GM21723 (cell line): ENCODE data around the gene NKX2-8.
"Not testable (repeated sequence)": the region's sequence is repeated elsewhere in the genome, so short reads cannot be mapped to it uniquely, and the experiment has no call there.

Experiments used
- ATAC-seq: cut with Tn5 transposase; IDR thresholded peaks from one replicate; pipeline ENCODE4 v1.9.1; 2021; ENCODE audit warnings: mild to moderate bottlenecking, moderate library complexity; ENCODE audit not compliant: unreplicated experiment

Gene NKX2-8

DNA sequence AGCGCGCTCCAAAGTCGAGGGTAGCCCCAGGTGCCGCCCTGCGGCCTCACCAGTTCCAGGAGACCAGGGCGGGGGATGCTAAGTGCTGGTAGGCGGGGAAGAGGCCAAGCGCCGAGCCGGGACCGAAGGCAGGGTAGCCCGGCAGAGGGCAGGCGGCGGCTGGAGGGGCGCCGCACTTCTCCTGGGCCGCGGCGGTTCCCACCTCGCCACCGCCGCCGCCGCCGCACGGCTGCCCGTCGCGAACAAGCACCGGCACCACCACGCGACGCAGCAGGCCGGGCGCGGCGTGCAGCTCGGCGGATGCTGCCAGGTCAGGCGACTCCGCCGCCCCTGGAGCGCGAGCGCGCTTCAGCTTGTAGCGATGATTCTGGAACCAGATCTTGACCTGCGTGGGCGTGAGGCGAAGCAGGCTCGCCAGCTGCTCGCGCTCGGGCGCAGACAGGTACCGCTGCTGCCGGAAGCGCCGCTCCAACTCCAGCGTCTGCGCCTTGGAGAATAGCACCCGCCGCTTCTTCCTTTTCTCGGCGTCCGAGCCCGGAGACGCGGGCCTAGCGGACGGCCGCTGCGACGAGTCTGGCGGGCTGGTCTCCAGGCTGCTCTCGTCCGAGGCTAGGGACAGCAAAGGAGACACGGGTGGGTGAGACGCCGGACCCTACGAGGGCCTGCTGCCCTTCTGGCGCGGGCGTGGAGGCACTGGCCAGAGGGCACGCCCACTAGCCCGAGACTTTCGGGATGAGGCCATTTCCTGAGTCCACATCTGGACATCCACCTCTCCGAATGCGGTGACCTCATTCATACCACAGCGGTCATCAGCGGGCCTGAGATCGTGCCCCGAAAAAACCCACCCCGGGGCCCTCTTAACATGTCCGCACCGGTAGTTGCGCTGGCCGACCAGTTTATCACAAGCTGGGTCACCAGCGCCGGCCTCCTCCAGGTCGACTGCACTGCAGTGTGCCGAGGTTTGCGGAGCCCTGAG, 1.3 kb downstream of the NKX2-8 start:
- no peak for ATAC-seq

GRCh38 chr14:36580141-36580855, 2.1 kb downstream of the NKX2-8 start:
- ATAC-seq = no peak

GRCh38 chr14:36579573-36580140, 2.8 kb downstream of the NKX2-8 start:
- ATAC-seq = no peak

DNA sequence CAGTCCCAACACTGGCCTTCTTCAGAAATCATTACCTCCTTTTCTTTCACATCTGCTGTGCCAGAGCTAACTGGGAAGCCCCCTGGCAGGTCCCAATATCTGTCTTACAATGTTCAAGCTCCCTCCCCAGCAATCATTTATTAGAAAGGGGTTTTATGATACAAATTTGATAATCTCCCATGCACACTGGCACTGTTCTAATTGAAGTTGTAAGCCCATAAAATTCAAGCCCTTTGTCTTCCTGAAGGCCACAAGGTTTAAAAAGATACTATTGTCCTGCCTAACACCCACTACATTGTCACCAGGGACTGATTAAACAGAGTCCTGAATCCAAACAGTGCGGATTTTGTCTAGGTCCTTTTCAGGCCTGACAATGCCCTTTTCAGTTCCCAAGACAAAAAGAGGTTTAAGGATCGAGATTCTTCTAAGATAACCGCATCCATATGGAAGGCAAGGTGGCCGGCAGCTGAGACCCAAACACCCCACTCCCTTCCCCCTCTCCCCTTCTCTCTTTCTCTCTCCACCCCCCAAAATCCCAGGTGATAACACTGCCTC, 3.3 kb downstream of the NKX2-8 start:
- ATAC-seq = no peak

DNA sequence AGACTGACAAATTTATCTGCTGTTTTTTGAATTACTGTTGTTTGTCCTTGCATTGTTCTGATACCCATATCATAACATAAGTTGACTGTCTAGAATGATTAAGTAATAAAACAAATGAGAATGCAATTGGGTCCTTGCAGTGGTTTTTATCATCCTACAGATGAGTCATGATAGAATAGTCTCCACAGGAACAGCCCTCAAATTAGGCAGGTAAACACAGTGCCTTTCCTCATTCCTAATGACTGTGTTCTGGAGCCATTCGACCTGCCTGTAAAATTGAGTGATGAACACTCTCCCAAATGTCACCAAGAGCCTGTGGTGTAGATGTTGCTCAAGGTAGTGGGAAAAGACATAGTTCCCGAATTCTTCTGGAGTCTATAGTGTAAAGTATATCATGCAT, 12.3 kb downstream of the NKX2-8 start:
- ATAC-seq = no peak

- ATAC-seq = no peak
Observed at GRCh38 chr14:36556811-36557433, 25.5 kb downstream of the NKX2-8 start.

DNA sequence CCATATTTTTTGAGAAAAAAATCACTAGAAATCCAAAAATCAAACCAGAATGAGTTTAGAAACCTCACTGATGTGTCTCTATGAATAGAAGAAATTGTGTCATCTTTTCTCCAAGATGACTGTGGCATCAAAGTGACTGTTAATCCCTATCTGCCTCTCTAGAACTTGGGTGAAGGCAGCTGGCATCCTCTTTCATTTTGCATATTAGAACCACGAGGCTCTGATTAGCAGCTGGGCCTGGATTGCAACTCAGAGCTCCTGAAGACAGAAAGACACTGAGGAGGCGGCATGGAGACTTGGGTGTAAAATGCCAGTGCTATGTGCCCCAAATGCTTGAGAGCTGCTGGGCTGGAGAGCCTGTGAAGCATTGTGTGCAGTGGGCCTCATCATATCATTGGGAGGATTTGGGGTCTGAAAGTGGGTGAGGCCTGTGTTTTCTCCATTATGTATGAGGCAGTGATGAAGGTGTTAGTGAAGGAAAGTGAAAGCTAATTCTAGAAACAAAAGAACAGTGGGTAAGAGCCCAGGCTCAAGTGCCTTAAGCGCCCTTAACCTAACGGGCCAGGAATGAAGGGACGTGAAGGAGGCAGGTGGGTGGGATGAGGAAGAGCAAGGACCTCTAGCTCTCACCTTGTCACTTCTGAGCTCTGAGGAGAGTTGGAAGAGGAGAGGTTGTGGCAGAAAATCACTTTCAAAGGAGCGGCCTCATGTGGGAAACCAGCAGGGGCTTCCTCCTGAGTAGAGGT, 26.2 kb downstream of the NKX2-8 start:
- ATAC-seq = no peak

DNA sequence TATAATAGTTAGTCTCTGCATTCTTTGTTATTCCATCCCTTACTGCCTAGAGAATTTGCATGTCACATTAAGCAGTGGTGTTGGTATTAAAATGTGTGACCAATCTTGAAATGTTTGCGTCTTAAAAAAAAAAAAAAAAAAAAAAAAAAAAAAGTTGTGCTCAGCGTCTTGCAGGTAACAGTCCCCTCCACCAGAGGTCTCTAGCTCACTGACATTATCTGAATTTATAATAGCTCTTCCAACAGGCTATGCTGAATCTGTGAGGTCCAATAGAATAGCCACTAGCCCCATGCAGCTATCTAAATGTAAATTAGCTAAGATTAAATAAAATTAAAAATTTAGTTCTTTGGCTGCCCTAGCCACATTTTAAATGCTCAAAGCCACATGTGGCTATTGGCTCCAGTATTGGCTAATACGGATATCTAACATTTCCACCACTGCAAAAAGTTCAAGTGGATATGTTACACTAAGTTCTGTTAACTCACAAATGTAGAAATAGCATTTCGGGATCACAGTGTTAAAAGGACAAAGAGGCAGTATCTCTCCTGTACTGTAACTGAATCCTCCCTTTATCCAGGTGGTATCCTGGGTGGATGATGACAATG, 28.7 kb downstream of the NKX2-8 start:
- ATAC-seq = no peak

DNA sequence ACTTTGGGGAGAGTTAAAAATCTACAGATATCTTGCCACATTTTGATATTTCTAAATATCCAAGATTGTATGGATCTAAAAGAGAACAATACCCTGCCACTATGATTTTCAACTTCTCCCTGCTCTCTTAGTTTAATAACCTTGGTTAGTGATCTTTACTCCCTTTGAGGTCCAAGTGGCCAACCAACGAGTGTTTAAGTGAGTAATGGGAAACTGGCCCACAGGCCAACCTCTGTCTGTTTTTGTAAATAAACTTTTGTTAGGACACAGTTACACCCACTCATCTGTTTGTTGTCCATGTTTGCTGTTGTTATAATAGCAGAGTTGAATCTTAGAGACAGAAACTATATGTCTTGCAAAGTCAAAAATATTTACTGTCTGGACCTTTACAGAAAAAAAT, 31.5 kb downstream of the NKX2-8 start:
- no peak for ATAC-seq

- not testable (repeated sequence) for ATAC-seq
Observed at GRCh38 chr14:36544280-36544679, 38.1 kb downstream of the NKX2-8 start.

DNA sequence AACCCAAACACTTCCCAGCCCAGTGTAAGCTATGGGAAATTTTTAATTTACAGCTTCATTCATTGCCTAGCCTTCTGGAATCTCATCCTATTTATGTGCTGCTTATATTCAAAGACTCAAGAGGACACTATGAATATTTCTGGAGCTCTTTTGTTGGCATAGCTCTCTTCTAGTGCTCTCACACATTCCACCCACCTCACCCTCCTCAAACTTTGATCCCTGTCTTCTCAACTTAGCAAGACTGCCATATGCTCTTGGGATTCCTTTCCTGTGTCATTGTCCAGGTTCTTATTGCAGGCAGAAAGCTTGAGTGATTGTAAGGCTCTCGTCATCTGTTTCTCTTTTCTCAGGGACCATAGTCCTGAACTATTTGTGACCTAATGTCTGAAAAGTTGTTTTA, 44.4 kb downstream of the NKX2-8 start:
- no peak for ATAC-seq
